T-helper 2 cell treated with Interferon-gamma antibody and Interleukin-4, amounts not matched to agents 100 ng/mL and 5 ng/mL, for 36 hours (primary cell): ENCODE results near the gene ISLR2. TPM values are rescaled to one million over a fixed set of nuclear protein-coding genes. Genes with fewer than 3 reads are reported as not detected.
"Not testable (repeated sequence)": the region's sequence is repeated elsewhere in the genome, so short reads cannot be mapped to it uniquely, and the experiment has no call there.

Source experiments
- intact Hi-C: fragments of 100-400 bp; cut with micrococcal nuclease; formaldehyde crosslinking; loops from one replicate; pipeline ENCODE4 v1.15.1; 2023
- total RNA-seq: library from RNA; stranded (reverse); gene quantifications from 2 replicates; pipeline ENCODE4 v1.2.3, GENCODE V29; 2022

ISLR2 gene
- total RNA-seq, 1 donor from 2014 or later: not detected

- intact Hi-C loops: no loop called here
Observed at GRCh38 chr15:74156678-74157411, 26.5 kb downstream of the ISLR2 start.

GRCh38 chr15:74157868-74158827, 27.8 kb downstream of the ISLR2 start:
- intact Hi-C loops: no loop called here

- intact Hi-C loops: no loop called here
Observed at GRCh38 chr15:74158855-74159650, 28.7 kb downstream of the ISLR2 start.

GRCh38 chr15:74159773-74160172, 29.4 kb downstream of the ISLR2 start:
- intact Hi-C loops: no loop called here

- intact Hi-C loops: not testable (repeated sequence)
Observed at GRCh38 chr15:74160390-74160789, 30.0 kb downstream of the ISLR2 start.

- intact Hi-C loops: not testable (repeated sequence)
Observed at GRCh38 chr15:74162195-74162536, 31.8 kb downstream of the ISLR2 start.

GRCh38 chr15:74165461-74165860, 35.1 kb downstream of the ISLR2 start:
- intact Hi-C loops: no loop called here

- intact Hi-C loops: no loop called here
Observed at GRCh38 chr15:74167891-74168331, 37.5 kb downstream of the ISLR2 start.

- intact Hi-C loops: no loop called here
Observed at GRCh38 chr15:74168711-74169126, 38.3 kb downstream of the ISLR2 start.

GRCh38 chr15:74170071-74170844, 39.9 kb downstream of the ISLR2 start:
- intact Hi-C loops: no loop called here

GRCh38 chr15:74170875-74171578, 40.6 kb downstream of the ISLR2 start:
- intact Hi-C loops: no loop called here

- intact Hi-C loops: no loop called here
Observed at GRCh38 chr15:74171965-74172541, 41.7 kb downstream of the ISLR2 start.

- intact Hi-C loops: no loop called here
Observed at GRCh38 chr15:74172701-74173379, 42.5 kb downstream of the ISLR2 start.

- intact Hi-C loops: no loop called here
Observed at GRCh38 chr15:74173380-74174218, 43.2 kb downstream of the ISLR2 start, which contains the start of gene ISLR. Gene ISLR (plus strand): TSS chr15:74173710. CDS start chr15:74174859, 1,149 bp downstream.

- intact Hi-C loops: no loop called here
Observed at GRCh38 chr15:74174219-74174957, 44.0 kb downstream of the ISLR2 start.

- intact Hi-C loops: no loop called here
Observed at GRCh38 chr15:74174958-74175253, 44.5 kb downstream of the ISLR2 start.
